Karpas-422 (cell line): Measurements from ENCODE around the gene CYP3A5. TPM values are rescaled to one million over a fixed set of nuclear protein-coding genes. Genes with fewer than 3 reads are reported as not detected.
"Not testable (repeated sequence)": the region's sequence is repeated elsewhere in the genome, so short reads cannot be mapped to it uniquely, and the experiment has no call there.

Experiments
- DNase-seq: peaks from one replicate; pipeline ENCODE4 v3.0.0-alpha.2; 2015
- H2AFZ ChIP-seq: fragments of 200-600 bp; sonication (generic); 2 replicates; pipeline ENCODE4 v1.6.1; 2014; ENCODE audit warnings: antibody characterized with exemption, low read length, mixed read lengths
- H3K27ac ChIP-seq: fragments of 200-600 bp; sonication (generic); 2 replicates; pipeline ENCODE4 v1.5.1; 2014; ENCODE audit warnings: mild to moderate bottlenecking, low read length, moderate library complexity
- H3K27me3 ChIP-seq: fragments of 200-600 bp; sonication (generic); 2 replicates; pipeline ENCODE4 v1.6.1; 2014; ENCODE audit warnings: low read length, mixed read lengths
- H3K36me3 ChIP-seq: fragments of 200-600 bp; sonication (generic); 2 replicates; pipeline ENCODE4 v1.6.1; 2014; ENCODE audit warnings: low read length, mixed read lengths; ENCODE audit not compliant: insufficient read depth
- H3K4me1 ChIP-seq: fragments of 200-600 bp; sonication (generic); 2 replicates; pipeline ENCODE4 v1.6.1; 2014; ENCODE audit warnings: mild to moderate bottlenecking, low read length, mixed read lengths
- H3K4me2 ChIP-seq: fragments of 200-600 bp; sonication (generic); 2 replicates; pipeline ENCODE4 v1.6.1; 2014; ENCODE audit warnings: low read length, low read depth, mild to moderate bottlenecking; ENCODE audit not compliant: poor library complexity, severe bottlenecking
- H3K4me3 ChIP-seq: fragments of 200-600 bp; sonication (generic); 2 replicates; pipeline ENCODE4 v1.5.1; 2014; ENCODE audit warnings: mild to moderate bottlenecking, antibody characterized with exemption, low read length, mixed read lengths
- H3K79me2 ChIP-seq: fragments of 200-600 bp; sonication (generic); 2 replicates; pipeline ENCODE4 v1.6.1; 2014; ENCODE audit warnings: mild to moderate bottlenecking, low read length, mixed read lengths
- H3K9ac ChIP-seq: fragments of 200-600 bp; sonication (generic); 2 replicates; pipeline ENCODE4 v1.6.0; 2014; ENCODE audit warnings: low read length
- H3K9me2 ChIP-seq: fragments of 200-600 bp; sonication (generic), shearing (Covaris generic); replicated peaks from 2 replicates; pipeline ENCODE4 v1.6.0; 2014; ENCODE audit warnings: mild to moderate bottlenecking, low read length, moderate library complexity; ENCODE audit not compliant: insufficient read depth
- H3K9me3 ChIP-seq: fragments of 300-700, 200-600 bp; sonication (generic); 2 replicates; pipeline ENCODE4 v1.6.1; 2014; ENCODE audit warnings: low read length, mixed read lengths
- H4K20me1 ChIP-seq: fragments of 200-600 bp; sonication (generic); 2 replicates; pipeline ENCODE4 v1.6.1; 2014; ENCODE audit warnings: mild to moderate bottlenecking, antibody characterized with exemption, low read length, low read depth; ENCODE audit not compliant: insufficient read depth
- total RNA-seq: library from RNA; depleted of rRNA; stranded (reverse); fragments of >200 nt; shearing (Covaris generic); gene quantifications from 2 replicates; pipeline ENCODE4 v1.2.3, GENCODE V29; 2014; ENCODE audit warnings: low replicate concordance

CYP3A5 gene
- total RNA-seq, 1 experiment from 2014 or later, result not detected

DNA sequence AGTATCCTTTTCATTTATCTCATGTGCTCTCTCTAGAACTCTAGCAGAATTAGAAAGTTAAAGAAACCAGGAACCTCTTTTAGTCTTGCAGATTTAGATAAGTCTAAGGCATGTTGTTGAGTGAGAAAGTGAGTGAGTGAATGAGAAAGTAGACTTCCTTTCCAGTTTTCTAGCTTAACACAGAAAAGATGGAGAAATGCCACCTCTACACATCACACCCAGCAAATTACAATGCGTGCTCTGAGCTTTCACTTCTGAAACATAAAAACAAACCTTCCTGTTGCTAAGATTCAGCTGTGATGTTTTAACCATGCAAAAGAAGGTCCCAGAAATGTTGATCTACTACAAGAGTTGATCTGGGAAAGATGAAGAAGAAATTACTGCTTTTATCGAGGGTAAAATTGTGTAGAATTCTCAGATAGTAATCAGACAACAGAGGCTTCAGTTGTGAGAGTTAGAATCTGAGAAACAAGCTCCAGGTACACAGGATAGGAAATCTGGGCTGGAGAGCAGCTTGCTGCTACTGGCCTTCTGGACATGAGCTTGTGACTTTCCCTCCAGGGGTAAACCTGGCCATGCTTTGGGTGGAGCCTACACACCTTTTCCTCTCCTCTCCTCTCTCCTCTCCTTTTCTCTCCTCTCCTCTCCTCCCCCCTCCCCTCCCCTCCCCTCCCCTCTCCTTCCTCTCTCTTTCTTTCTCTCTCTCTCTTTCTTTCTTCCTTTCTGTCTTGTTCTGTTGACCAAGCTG, 4.6 kb downstream of the CYP3A5 start:
- no peak overlapping the region for H3K27ac ChIP-seq
- no peak overlapping the region for H3K9ac ChIP-seq
- no peaks in the 10 kb centered on the region for H3K9me2 ChIP-seq
- H3K27me3 ChIP-seq, result no peaks in the 10 kb centered on the region
- H3K36me3 ChIP-seq, result no peaks in the 10 kb centered on the region
- no peaks in the 10 kb centered on the region for H4K20me1 ChIP-seq
- no peak overlapping the region for H3K4me2 ChIP-seq
- no peaks in the 10 kb centered on the region for H3K9me3 ChIP-seq
- H2AFZ ChIP-seq, result no peak overlapping the region
- no peaks in the 10 kb centered on the region for H3K4me1 ChIP-seq
- no peak for DNase-seq
- H3K4me3 ChIP-seq, result no peak overlapping the region
- no peaks in the 10 kb centered on the region for H3K79me2 ChIP-seq

DNA sequence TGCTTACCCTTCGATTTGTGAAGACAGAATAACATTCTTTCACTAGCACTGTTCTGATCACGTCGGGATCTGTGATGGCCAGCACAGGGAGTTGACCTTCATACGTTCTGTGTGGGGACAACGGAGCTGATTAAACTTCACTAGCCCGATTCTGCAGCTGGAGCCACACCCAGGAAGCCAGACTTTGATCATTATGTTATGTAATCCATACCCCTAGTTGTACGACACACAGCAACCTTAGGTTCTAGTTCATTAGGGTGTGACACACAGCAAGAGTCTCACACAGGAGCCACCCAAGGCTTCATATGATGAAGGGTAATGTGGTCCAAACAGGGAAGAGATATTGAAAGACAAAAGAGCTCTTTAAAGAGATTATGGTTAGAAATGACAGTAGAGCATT, 7.2 kb downstream of the CYP3A5 start:
- Histone ChIP-seq H3K36me3 (no peaks in the 10 kb centered on the region), H3K9me3 (no peaks in the 10 kb centered on the region), H3K4me2 (no peak overlapping the region), H3K9me2 (no peaks in the 10 kb centered on the region), H3K4me1 (no peaks in the 10 kb centered on the region), H3K9ac (no peak overlapping the region), H3K79me2 (no peaks in the 10 kb centered on the region), H3K4me3 (no peak overlapping the region), H4K20me1 (no peaks in the 10 kb centered on the region), H3K27me3 (no peaks in the 10 kb centered on the region), H3K27ac (no peak overlapping the region), H2AFZ (no peak overlapping the region)
- no peak for DNase-seq

DNA sequence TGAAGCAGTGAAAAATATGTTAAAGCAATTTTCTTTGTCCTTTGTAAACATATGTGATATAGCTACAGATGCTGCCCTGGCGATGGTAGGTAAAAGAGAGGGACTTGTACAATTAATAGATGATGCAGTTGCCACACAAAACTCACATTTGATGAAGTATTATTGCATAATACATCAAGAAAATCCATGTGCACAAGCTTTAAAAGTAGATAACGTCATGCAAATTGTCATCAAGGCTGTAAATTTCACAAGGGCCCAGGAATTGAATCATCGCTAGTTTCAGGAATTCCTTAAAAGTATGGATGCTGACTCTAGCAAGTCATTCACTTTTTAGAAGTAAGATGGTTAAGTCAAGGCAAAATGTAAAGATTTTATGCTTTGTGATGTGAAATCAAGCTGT, 10.0 kb downstream of the CYP3A5 start:
- Histone ChIP-seq H3K9me2 (no peaks in the 10 kb centered on the region), H3K79me2 (no peaks in the 10 kb centered on the region), H3K36me3 (no peaks in the 10 kb centered on the region), H3K27me3 (no peaks in the 10 kb centered on the region), H3K4me2 (no peak overlapping the region), H2AFZ (no peak overlapping the region), H4K20me1 (no peaks in the 10 kb centered on the region), H3K4me1 (no peaks in the 10 kb centered on the region), H3K27ac (no peak overlapping the region), H3K4me3 (no peak overlapping the region), H3K9ac (no peak overlapping the region), H3K9me3 (no peaks in the 10 kb centered on the region)
- DNase-seq, result no peak

GRCh38 chr7:99668541-99668940, 11.3 kb downstream of the CYP3A5 start:
- Histone ChIP-seq H2AFZ (no peak overlapping the region), H3K9me2 (no peaks in the 10 kb centered on the region), H3K9ac (no peak overlapping the region), H3K4me3 (no peak overlapping the region), H3K9me3 (no peaks in the 10 kb centered on the region), H3K4me2 (no peak overlapping the region), H4K20me1 (no peaks in the 10 kb centered on the region), H3K27ac (no peak overlapping the region), H3K36me3 (no peaks in the 10 kb centered on the region), H3K27me3 (no peaks in the 10 kb centered on the region), H3K79me2 (no peaks in the 10 kb centered on the region), H3K4me1 (no peaks in the 10 kb centered on the region)
- DNase-seq, result no peak

DNA sequence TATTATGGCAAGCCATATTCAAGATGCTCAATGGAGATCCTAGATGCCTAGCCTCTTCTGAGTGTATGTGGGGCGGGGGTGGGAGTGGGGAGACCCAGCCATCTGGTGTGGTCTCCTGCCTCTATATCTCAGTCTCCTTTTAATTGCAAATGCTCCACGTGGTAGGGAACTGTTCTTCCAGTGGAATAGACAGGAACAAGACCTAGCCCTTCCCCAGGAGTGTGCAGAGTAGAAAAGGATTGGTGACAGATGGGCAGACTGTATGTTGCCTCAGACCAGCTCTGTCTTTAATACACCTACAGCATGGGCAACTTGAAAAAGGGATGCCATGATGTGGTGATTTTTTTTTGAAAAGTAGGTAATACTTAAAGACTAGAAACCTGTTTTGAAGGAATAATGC, 12.6 kb downstream of the CYP3A5 start:
- Histone ChIP-seq H3K79me2 (no peaks in the 10 kb centered on the region), H3K4me1 (no peaks in the 10 kb centered on the region), H3K27ac (no peak overlapping the region), H4K20me1 (no peaks in the 10 kb centered on the region), H3K9me2 (no peaks in the 10 kb centered on the region), H2AFZ (no peak overlapping the region), H3K27me3 (no peaks in the 10 kb centered on the region), H3K36me3 (no peaks in the 10 kb centered on the region), H3K9me3 (no peaks in the 10 kb centered on the region), H3K9ac (no peak overlapping the region), H3K4me2 (no peak overlapping the region), H3K4me3 (no peak overlapping the region)
- DNase-seq, result no peak

DNA sequence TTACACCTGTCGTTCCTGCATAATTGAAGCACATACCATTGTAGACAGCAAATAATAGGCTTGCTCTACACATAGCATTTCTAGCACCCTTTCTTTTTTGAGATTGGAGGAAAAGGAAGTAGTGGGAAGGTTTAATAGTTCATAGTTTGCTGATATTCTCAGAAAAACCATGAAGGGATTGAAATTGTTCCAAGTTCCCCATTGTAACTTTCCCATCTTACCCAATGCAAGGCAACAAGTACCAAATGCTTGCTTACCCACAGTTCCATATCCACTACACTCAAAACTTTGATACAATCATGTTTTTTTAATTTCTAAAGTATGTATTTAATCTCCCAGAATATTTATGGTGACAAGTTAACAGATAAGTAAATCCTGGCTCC, 13.8 kb downstream of the CYP3A5 start:
- Histone ChIP-seq H3K4me1 (no peaks in the 10 kb centered on the region), H3K79me2 (no peaks in the 10 kb centered on the region), H3K27me3 (no peaks in the 10 kb centered on the region), H4K20me1 (no peaks in the 10 kb centered on the region), H3K36me3 (no peaks in the 10 kb centered on the region), H3K9me2 (no peaks in the 10 kb centered on the region), H3K4me2 (no peak overlapping the region), H2AFZ (no peak overlapping the region), H3K4me3 (no peak overlapping the region), H3K27ac (no peak overlapping the region), H3K9ac (no peak overlapping the region), H3K9me3 (no peaks in the 10 kb centered on the region)
- DNase-seq, result no peak

DNA sequence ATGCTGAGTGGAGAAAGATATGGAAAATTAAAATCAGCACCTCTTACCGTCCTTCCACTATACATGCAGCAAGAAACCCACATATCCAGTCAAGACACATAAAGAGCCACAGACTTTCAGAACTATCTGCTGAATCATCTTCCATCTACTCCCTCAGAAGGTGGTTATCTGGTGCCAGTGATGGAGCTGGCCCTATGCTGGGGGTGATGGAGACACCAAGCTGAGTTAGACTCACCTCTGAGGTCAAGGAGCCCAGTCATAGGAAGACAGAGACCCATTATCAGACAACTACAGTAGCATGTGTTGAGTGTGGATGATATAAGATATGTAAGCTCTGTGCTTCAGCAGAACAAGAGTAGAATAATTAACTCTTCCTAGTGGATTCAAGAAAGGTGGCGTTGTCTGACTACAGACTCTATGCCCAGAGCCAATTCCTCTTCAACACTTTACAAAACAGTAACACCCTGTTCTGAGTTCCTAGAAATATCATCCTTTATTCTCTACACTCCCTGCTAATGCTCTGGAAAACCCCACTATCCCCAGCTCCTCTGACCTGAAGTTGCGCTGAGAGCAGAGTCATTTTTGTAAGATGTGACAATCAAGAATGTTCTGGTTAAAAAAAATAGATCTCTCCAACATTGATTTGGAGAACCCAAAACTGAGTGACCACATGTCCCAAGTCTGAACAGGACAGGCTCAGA, 14.3 kb downstream of the CYP3A5 start:
- Histone ChIP-seq H3K36me3 (no peaks in the 10 kb centered on the region), H3K4me1 (no peaks in the 10 kb centered on the region), H3K9me3 (no peaks in the 10 kb centered on the region), H4K20me1 (no peaks in the 10 kb centered on the region), H3K9ac (no peak overlapping the region), H3K4me2 (no peak overlapping the region), H3K27me3 (no peaks in the 10 kb centered on the region), H3K79me2 (no peaks in the 10 kb centered on the region), H3K27ac (no peak overlapping the region), H2AFZ (no peak overlapping the region), H3K9me2 (no peaks in the 10 kb centered on the region), H3K4me3 (no peak overlapping the region)
- peak; percentile 19 for DNase-seq

- not testable (repeated sequence) for H3K79me2 ChIP-seq, H3K4me2 ChIP-seq, H3K9ac ChIP-seq, DNase-seq, H4K20me1 ChIP-seq, H3K27ac ChIP-seq, H3K9me3 ChIP-seq, H2AFZ ChIP-seq, H3K27me3 ChIP-seq, H3K4me3 ChIP-seq, H3K9me2 ChIP-seq, H3K4me1 ChIP-seq, H3K36me3 ChIP-seq
These were observed 21.9 kb downstream of the CYP3A5 start for GRCh38 chr7:99657879-99658278.
